HG03045 (cell line): ENCODE results near the gene BLNK.
"Not testable (repeated sequence)": the region's sequence is repeated elsewhere in the genome, so short reads cannot be mapped to it uniquely, and the experiment has no call there.

Source experiments
- ATAC-seq: cut with Tn5 transposase; IDR thresholded peaks from one replicate; pipeline ENCODE4 v1.9.1; 2021; ENCODE audit warnings: mild to moderate bottlenecking, moderate library complexity; ENCODE audit not compliant: unreplicated experiment

The BLNK gene

GRCh38 chr10:96271016-96271815 is at the start of gene BLNK:
Gene BLNK, minus strand, starts transcription at chr10:96271569. Its CDS starts 171 bp downstream, at chr10:96271398.
- ATAC-seq, result peak; percentile 58

DNA sequence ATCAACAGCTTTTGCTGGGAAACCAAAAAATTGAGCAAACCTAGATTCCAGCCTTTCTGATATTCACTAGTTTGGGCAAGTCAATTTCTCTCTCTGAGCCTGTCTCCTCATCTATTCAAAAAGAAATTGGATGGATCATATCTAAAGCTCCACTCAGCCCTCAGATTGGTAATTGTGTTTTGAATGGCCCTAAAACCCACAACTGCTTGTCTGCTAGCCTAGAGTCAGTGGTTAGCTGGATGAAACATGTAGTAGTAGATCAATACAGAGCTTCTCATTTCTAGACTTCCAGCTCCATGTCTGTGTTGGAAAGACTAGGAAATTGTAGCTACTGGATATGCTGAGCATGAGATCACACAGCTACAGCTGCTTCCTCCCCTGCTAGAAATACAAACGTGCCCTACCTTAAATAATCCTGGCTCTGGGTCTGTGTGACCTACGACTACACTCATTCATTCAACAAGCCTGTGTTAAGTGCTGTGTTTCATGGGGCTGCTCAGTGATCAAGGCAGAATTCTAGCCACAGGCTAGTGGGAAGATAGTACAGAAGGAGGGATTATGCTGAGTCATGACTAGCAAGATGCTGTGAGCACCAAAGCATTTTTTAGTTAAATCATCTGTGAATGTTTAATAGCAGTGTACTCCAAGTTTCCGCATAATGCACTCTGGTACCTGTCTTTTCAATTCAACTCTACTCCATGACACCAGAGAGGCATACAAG is 48.5 kb upstream of the BLNK start:
- no peak for ATAC-seq

DNA sequence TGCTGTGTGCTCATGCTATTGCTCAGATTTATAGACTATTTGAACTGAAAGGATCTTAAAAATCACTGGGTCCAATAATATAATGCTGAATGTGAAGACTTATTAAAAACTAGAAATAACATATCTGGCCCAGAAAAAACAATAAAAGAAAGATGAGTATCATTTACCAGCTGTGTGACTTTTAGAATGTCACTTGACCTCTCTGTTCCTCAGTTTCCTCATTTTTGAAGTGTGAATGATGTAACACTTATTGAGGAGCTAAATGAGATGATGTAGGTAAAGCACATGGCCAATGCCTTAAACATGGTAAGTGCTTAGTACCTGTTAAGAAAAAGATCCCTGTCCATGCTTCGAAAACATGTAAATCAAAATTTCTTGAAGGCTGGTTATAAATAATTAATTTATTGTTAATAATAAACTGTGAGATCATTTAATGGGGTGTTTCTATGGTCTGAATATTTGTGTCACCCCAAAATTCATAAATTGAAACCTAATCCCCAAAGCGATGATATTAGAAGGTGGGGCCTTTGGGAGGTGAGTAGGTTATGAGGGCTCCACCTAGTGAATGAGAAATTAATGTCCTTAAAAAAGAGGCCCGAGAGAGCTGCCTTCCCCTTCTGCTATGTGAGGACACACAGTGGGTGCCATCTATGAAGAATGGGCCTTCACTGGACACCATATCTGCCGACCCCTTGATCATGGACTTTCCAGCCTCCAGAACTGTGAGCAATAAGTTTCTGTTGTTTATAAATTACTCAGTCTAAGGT is 45.9 kb upstream of the BLNK start:
- no peak for ATAC-seq

DNA sequence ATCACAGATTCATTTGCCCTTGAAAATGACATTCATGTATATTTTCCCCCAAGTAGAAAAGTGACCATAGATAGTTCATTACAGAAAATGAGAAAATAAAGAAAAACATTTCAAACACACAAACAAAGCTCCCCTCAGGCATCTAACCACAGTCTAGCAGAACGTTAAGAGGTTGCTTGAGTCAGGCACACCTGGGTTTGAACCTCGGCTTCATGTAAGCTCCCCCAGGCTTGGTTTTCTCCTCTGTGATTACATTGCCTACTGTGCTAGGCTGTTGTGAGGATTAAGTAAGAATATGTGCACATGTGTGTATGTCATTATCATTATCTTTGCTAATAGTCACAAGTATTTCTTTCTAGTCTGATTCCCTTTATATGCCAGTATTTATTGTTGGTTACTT is 42.0 kb upstream of the BLNK start:
- no peak for ATAC-seq

DNA sequence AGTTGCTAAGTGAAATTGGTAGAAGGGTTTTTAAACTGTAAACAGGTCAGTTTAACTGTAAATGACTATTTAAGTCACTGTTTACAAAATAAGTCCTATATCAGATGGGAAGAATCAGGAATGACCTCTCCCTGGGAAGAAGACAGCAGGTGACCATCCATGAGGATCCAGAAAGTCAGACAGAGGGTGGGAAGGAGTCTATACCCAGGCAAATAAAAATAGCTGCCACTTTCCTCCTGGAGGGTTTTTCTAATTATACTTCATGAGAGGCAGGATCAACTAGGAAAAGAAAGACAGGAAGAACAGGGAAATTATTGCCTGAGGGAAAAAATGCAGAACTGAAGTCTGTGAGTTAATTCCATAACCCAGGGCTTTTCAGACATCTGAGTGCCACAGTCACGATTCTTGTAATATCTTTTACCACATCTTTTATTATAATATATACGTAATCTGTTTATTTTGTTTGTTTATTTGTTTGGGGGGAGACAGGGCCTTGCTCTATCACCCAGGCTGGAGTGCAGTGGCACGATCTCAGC is 39.9 kb upstream of the BLNK start:
- no peak for ATAC-seq

- no peak for ATAC-seq
Measured at GRCh38 chr10:96310321-96310669, 38.9 kb upstream of the BLNK start.

- no peak for ATAC-seq
Measured at GRCh38 chr10:96309628-96310320, 38.4 kb upstream of the BLNK start.

DNA sequence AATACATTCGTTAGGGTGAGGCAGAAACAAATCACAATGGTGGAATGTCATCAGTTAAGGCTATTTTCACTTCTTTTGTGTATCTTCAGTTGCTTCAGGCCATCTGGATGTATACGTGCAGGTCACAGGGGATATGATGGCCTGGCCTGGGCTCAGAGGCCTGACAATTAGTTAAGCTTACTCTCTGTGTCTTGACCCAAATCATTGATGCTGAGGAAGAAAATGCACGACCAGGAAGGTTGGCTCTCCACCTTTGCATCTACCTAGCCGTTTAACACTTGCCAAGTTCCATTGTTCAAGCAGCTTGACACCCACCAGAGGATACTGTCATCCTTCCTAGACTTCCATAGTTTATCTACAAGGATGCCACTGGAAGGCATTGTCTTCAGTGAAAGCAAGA is 37.5 kb upstream of the BLNK start:
- not testable (repeated sequence) for ATAC-seq

DNA sequence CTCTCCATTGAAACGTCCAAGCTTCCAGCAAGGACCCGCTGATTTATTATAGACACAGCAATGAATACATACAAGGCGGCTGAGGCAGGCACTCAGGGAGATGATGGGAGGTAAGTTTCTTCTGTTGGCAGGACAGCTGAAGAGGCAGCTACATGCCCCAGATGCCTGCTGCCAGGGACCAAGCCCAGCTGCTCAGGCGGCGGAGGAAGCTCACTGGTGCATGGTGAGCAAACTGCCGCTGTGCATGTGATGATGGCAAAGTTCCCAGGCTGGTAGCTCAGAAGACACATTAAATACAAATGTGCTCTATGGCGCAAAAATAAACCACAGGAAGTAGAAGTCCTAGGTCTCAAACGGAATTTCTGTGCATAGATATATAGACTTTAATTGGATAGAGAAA is 35.1 kb upstream of the BLNK start:
- ATAC-seq, result no peak

DNA sequence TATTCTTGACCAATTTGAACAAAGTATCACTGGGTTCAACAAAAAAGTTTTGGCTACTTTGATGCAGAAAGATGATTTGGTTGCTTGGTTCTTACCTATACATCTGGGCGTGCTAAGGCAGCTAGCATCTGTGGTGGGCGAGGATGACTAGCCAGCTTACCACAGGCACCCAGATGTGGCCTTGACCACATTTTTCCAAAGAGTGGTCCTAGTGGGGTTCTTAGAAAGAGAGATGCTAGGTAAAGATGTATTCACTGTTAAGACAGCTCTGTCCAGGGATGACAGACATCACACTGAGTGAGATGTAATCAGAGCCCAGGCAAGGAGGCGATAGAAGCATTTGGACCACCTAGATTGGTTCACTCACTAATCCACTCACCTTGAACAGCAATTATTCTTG is 33.6 kb upstream of the BLNK start:
- no peak for ATAC-seq

DNA sequence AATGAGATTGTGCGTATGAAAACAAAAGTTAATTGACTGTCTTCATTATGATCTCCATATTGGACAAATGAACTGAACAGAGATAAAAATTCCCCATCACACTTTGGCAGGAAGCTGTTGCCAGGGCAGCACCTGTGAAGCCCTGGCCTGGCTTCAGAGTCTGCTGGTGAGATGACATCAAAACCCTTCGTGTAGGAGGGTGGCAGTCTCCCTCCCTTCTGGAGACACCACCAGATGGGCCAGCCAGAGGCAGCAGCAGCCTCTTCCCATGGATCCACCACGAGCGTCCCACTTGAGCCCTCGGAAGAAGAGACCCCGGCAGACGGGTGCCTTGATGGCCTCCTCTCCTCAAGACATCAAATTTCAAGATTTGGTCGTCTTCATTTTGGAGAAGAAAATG is 32.9 kb upstream of the BLNK start, which contains the start of gene DNTT:
TSS of gene DNTT (plus strand) at position 205 of the 400 bp plus-strand sequence. CDS start at position 269, 64 bp downstream.
- ATAC-seq, result no peak

DNA sequence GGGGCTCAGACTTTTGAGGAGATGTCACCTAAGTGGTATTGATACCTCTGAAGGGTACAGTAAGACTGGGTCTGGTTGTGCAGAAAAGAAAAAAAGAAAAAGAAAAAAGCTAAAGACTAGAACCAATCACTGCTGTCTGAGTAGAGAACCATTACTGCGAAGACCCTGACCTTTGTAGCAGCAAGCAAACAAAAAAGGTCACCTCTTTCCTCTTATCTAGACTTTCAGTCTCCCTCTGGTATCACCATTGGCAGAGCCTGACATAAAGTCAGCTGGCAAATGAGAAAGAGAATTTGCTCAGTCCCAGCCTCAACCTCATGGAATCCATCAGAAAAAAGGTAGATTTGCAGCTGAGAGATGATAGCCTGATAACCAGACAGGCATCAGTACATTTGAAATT is 30.2 kb upstream of the BLNK start:
- no peak for ATAC-seq

- no peak for ATAC-seq
Measured at GRCh38 chr10:96299383-96299782, 28.0 kb upstream of the BLNK start.

DNA sequence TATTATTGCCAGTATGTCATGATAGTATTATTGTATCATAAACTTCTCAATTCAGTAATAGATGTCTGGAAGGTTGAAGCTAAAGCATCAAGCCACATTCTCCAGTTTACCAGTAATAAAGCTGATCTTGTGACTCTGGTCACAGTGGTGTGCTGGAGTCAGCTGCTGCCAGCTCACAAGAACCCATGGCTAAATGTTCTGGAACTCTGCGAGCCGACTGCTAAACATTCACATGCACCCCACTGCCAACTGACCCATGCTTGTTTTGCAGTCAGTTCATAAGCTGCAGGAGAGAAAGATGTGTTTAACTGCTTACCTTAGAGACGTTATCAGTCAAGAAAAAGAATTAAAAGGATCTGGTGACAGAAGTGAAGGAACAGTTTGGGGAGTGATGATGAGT is 27.0 kb upstream of the BLNK start:
- ATAC-seq, result no peak

GRCh38 chr10:96297486-96297885 is 26.1 kb upstream of the BLNK start:
- no peak for ATAC-seq

DNA sequence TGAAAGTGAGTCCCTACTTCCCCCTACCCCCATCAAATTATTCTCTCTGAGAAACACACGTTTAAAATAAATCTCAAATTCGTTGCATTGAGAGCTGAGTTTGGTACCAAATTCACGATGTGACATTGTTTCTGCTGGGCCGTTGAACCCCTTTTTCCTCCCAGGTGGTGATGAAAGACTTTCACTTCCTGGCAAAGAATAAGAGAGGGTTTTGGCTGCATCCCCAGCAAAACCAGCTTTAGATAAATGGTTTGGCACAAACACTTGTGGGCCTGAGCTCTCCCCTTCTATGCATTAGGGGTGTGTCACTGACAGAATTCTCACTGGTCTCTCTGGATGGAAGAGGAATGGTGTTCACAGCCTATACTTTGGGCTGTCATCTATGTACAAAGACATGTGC is 24.1 kb upstream of the BLNK start:
- ATAC-seq, result no peak

DNA sequence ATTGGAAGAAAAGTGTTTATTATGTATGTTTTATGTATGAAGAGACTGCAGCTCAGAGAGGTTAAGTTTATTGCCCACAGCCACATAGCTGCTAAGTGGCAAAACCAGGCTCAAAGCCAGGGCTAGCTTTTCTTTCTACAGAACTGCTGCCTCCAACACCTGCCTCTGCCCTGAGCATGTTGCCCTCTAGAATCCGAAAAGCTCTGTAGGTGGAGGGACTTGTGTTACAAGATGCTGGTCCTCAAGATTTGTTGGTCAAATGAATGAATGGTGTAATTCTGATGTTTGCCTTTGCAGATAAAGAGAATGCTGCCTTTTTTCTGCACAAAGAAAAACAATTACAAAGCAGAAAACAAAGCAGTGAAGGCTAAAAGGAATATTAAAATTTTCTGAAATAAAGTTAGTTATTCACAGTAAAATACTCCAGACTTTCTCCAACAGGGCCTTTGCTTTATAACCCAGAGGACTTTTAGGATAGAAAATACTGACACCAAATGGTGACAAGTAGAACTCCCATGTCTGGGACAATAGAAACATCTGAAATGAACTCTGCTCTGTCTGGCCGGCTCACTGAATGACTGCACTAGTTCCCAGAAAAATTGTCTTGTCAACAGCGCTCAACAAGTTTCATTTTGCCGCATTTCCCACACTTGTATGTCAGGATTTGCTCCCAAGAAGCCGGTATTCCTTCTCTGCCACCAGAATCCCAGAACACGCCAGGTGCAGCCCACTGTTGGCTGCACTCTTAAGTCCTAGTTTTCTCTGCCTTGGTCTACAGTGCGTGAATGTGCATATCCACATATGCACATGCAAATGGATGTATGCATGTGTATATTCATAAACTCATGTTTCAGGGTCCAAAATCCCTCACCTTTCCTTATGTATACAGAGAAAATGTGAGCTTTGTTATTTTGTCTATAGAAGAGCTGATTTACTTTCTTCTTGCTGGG is 21.9 kb upstream of the BLNK start:
- ATAC-seq, result peak; percentile 64

DNA sequence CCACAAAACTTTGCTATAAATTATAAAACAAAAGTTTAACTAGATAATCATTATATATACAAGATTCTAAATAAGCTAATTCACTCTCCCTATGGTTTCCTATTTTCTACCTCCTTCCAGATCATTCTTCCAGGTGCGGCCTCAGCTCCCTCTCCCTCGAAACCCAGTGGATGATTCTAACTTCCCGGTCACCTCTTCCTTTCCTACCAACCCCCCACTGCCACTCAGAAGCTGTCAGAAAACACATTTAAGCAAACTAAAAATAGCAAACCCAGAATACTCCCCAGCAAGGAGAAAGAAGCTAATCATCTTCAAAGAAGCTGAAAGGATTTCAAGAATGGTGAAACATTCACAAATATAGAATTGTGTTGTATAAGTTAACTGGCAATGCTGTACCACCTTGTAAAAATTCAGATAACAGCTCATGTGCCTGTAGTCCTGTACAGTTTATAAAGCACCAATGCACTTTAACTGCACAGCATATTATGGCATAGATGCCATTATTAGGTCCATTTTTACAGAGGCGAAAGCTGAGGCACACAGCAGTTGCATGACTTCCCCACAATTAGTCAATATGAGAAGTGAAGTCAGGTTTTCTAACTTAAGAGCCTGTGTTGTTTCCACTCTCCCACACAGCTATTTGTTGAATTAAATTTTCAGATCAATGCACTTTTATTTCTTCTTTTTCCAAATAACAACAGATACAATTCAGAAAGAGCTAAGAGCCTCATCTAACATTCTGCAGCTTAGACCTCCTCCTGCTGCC is 19.2 kb upstream of the BLNK start:
- ATAC-seq, result no peak
